KMS-11 (cell line): Measurements from ENCODE around the gene MALAT1.

Experiments
- H2AFZ ChIP-seq: fragments of 200-600 bp; sonication (generic); 2 replicates; pipeline ENCODE4 v1.6.1; 2016; ENCODE audit warnings: antibody characterized with exemption, mixed run types, low read depth
- H3K27ac ChIP-seq: fragments of 200-600 bp; sonication (generic); 2 replicates; pipeline ENCODE4 v1.6.1; 2016; ENCODE audit warnings: mild to moderate bottlenecking, mixed run types
- H3K27me3 ChIP-seq: fragments of 200-600 bp; sonication (generic); 2 replicates; pipeline ENCODE4 v1.6.1; 2017; ENCODE audit warnings: mild to moderate bottlenecking, low read depth, mixed run types, moderate library complexity; ENCODE audit not compliant: insufficient read depth
- H3K36me3 ChIP-seq: fragments of 200-600 bp; sonication (generic); 2 replicates; pipeline ENCODE4 v1.6.1; 2017; ENCODE audit warnings: mild to moderate bottlenecking, mixed run types; ENCODE audit not compliant: insufficient read depth
- H3K4me1 ChIP-seq: fragments of 200-600 bp; sonication (generic); 2 replicates; pipeline ENCODE4 v1.6.1; 2016; ENCODE audit warnings: mild to moderate bottlenecking, low read depth, mixed run types; ENCODE audit not compliant: poor library complexity, severe bottlenecking
- H3K4me2 ChIP-seq: fragments of 200-600 bp; sonication (generic); 2 replicates; pipeline ENCODE4 v1.7.0; 2016; ENCODE audit warnings: mild to moderate bottlenecking, mixed run types
- H3K4me3 ChIP-seq: fragments of 200-600 bp; sonication (generic); IDR thresholded peaks from 2 replicates; pipeline ENCODE4 v1.6.1; 2017; ENCODE audit warnings: low read depth, low read length, mixed read lengths; ENCODE audit not compliant: insufficient read depth
- H3K79me2 ChIP-seq: fragments of 200-600 bp; sonication (generic); 2 replicates; pipeline ENCODE4 v1.6.1; 2016; ENCODE audit warnings: low read depth, mixed run types; ENCODE audit not compliant: insufficient read depth
- H3K9ac ChIP-seq: fragments of 200-600 bp; sonication (generic); 2 replicates; pipeline ENCODE4 v1.6.1; 2016; ENCODE audit warnings: mild to moderate bottlenecking, mixed run types
- H4K20me1 ChIP-seq: fragments of 200-600 bp; sonication (generic); 2 replicates; pipeline ENCODE4 v1.6.1; 2016; ENCODE audit warnings: mild to moderate bottlenecking, mixed run types; ENCODE audit not compliant: insufficient read depth
- TF ChIP-seq, protein P1 (sequence below): fragments of 200-600 bp; sonication (generic); conservative IDR thresholded peaks from 2 replicates; pipeline ENCODE4 v1.6.1; 2017; ENCODE audit warnings: low read depth, mild to moderate bottlenecking, antibody characterized with exemption, low read length, moderate library complexity, mixed read lengths

MALAT1 gene

DNA sequence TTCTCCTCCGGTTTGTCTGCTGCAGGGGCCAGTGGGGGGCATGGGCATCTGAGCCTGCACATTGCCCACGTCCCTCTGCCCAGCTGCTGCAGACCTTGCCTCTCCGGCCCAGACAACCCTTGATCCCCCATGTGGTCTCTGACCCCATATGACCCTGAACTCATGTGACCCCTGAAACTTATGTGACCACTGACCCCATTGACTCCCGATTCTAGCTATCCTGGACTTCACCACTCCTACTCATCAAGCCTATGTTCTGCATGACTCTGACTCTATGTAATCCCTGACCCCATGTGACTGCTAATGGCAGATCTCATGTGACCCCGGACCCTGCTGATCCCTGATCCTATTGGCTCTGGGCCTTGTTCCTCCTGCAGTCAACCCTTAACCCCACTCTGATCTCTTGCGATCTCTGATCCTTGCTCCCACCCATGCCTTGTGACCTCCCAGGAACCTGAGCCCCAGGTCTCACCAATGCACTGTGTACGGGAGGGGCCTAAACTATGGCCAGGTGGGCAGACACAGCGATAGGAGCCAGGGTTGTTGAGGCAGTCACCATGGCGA lies 53.6 kb downstream of the MALAT1 start:
- no peaks in the 10 kb centered on the region for H3K36me3 ChIP-seq
- no peaks in the 10 kb centered on the region for H4K20me1 ChIP-seq
- H3K27ac ChIP-seq: peak overlapping the region; percentile 43
- H3K4me2 ChIP-seq: peak overlapping the region; percentile 66
- no peaks in the 10 kb centered on the region for H3K27me3 ChIP-seq
- no peak overlapping the region for H3K4me3 ChIP-seq
- no peak overlapping the region for H3K9ac ChIP-seq
- no peaks in the 10 kb centered on the region for H3K79me2 ChIP-seq
- H2AFZ ChIP-seq: no peak overlapping the region
- TF ChIP-seq, protein P1, sequence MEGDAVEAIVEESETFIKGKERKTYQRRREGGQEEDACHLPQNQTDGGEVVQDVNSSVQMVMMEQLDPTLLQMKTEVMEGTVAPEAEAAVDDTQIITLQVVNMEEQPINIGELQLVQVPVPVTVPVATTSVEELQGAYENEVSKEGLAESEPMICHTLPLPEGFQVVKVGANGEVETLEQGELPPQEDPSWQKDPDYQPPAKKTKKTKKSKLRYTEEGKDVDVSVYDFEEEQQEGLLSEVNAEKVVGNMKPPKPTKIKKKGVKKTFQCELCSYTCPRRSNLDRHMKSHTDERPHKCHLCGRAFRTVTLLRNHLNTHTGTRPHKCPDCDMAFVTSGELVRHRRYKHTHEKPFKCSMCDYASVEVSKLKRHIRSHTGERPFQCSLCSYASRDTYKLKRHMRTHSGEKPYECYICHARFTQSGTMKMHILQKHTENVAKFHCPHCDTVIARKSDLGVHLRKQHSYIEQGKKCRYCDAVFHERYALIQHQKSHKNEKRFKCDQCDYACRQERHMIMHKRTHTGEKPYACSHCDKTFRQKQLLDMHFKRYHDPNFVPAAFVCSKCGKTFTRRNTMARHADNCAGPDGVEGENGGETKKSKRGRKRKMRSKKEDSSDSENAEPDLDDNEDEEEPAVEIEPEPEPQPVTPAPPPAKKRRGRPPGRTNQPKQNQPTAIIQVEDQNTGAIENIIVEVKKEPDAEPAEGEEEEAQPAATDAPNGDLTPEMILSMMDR: peak; percentile 53; the same call in 1 of the 2 replicates
- H3K4me1 ChIP-seq: peaks cover 68% of the 10 kb centered on the region

DNA sequence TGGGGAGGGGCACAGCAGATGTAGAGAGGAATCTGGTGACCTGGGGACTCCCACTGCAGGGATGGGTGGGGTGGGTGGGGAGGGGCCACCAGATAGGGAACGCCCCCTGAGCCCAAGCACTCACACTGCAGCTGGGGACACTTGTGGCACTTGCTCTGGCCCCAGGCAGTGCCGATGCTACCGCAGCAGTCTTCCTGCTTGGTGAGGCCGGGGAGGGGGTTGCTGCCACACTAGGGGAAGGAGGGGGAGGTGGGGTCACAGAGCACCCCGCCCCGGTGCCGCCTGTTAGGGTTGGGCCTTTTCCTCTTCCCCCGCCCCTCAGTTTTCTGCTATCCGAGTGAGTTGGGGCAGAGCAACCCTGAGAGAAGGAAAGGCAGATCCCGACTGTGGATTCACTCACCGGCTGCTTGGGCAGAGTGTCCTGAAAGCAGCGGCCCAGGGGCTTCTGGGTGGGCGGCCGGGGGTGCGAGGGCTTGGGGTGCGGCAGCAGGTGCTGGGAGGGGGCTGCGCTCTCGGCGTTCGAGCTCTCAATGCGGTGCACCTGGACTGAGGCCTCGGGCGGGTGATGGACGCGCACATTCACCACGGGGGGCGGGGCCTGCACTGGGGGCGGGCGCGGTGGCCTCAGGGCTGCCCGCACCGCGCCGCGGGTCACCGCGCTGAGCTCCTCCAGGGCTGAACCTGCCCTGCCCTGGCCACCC lies 54.6 kb downstream of the MALAT1 start:
- TF ChIP-seq, protein P1: no peak
- Histone ChIP-seq H3K27me3 (no peaks in the 10 kb centered on the region), H2AFZ (peak overlapping the region; percentile 59; the same call in 1 of the 2 replicates), H3K4me3 (no peak overlapping the region), H3K4me2 (peak overlapping the region; percentile 89), H4K20me1 (no peaks in the 10 kb centered on the region), H3K79me2 (no peaks in the 10 kb centered on the region), H3K4me1 (peaks cover 65% of the 10 kb centered on the region), H3K36me3 (no peaks in the 10 kb centered on the region), H3K27ac (peak overlapping the region; percentile 76), H3K9ac (peak overlapping the region; percentile 69)

DNA sequence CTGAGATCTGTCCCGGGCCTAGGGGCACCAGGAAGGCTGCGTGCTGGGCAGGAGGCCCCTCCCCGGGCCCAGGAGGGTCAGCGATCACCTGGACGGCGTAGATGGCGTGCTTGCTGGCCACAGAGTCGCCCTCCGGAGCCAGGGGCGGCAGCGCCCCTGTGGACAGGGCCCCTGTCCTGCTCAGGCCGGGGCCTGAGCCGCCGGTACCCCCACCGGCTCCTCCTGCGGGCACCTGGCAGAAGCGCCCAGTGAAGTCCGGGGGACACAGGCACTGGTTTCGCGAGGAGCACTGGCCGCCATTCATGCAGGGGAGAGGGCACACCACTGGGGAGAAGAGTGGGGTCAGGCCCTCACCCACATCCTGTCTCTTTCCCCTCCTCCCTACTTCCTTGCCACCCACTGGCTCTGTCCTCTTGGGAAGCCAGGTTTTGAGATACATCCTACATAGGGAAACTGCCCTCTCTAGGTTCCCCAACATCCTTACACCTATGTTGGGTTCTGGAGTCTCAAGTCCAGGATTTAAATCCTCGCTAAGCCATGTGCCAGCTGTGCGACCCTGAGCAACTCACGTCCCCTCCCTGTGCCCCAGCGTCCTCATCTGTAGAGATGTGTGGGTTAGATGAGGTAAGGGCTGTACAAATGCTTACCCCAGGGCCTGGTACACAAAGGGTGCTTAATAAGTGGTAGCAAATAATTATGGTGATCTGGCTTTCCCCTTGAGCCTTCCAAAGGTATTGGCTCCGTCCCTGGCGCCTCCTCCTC lies 55.4 kb downstream of the MALAT1 start:
- H4K20me1 ChIP-seq: no peaks in the 10 kb centered on the region
- TF ChIP-seq, protein P1: no peak
- no peak overlapping the region for H3K4me3 ChIP-seq
- H3K27me3 ChIP-seq: no peaks in the 10 kb centered on the region
- peak overlapping the region; percentile 89 for H3K4me2 ChIP-seq
- H3K36me3 ChIP-seq: no peaks in the 10 kb centered on the region
- peaks cover 67% of the 10 kb centered on the region for H3K4me1 ChIP-seq
- H3K9ac ChIP-seq: peak overlapping the region; percentile 69
- peak overlapping the region; percentile 76 for H3K27ac ChIP-seq
- peak overlapping the region; percentile 59; the same call in 1 of the 2 replicates for H2AFZ ChIP-seq
- H3K79me2 ChIP-seq: no peaks in the 10 kb centered on the region

GRCh38 chr11:65554842-65555430 lies 56.1 kb downstream of the MALAT1 start:
- Histone ChIP-seq H3K9ac (no peak overlapping the region; the same call in 1 of the 2 replicates), H3K36me3 (no peaks in the 10 kb centered on the region), H2AFZ (no peak overlapping the region), H3K79me2 (no peaks in the 10 kb centered on the region), H3K4me1 (peaks cover 70% of the 10 kb centered on the region), H3K27me3 (no peaks in the 10 kb centered on the region), H4K20me1 (no peaks in the 10 kb centered on the region), H3K4me2 (peak overlapping the region; percentile 89; the same call in 1 of the 2 replicates), H3K27ac (no peak overlapping the region), H3K4me3 (no peak overlapping the region)
- TF ChIP-seq, protein P1: no peak
